ENCODE results near the gene CDH23. TPM values are rescaled to one million over a fixed set of nuclear protein-coding genes. Genes with fewer than 3 reads are reported as not detected.

The CDH23 gene
- total and polyA plus RNA-seq, 2 donors (not counting 1 experiment from before 2014, with no cell fraction given): 0.37 to 0.89 TPM

DNA sequence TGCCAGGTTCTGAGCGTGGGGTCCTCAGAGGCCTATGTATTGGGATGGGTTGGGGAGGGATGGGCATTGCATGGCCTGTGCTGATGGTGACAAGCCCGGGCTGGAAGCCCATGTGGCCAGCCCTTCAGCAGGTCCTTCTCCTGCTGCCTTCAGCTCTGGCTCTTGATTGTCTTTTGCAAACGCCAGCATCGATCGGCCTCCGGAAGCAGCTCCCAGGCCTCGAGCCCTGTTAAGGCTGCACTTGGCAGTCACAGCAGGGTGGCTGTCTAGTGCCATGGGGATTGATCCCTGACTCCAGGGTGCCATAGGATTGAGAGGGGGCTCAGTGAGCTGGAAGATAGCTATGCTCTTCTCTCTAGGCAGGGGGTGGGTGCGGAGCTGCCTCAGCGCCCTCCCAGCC lies 51.4 kb downstream of the CDH23 start:
- Histone ChIP-seq H3K79me2 (ENCODE audit: control insufficient read depth, insufficient read depth, low read length) (no peaks in the 10 kb centered on the region), H2AFZ (ENCODE audit: insufficient read depth, low read depth, low read length, poor library complexity, severe bottlenecking) (no peak overlapping the region), H4K20me1 (ENCODE audit: control insufficient read depth, insufficient read depth, low read length, poor library complexity, severe bottlenecking) (no peaks in the 10 kb centered on the region), H3K27me3 (replicated peaks in 1 of 4; ENCODE audit: control extremely low read depth in 1 of 4, control insufficient read depth in 3 of 4, insufficient read depth in 4 of 4, low read length in 3 of 4) (no peaks in the 10 kb centered on the region), H3K9ac (ENCODE audit: low read length) (no peak overlapping the region), H3K4me2 (replicated peaks; ENCODE audit: low read depth, low read length, poor library complexity, severe bottlenecking) (no peak overlapping the region), H3K4me1 (ENCODE audit: control insufficient read depth in 2 of 2, insufficient read depth in 2 of 2, low read length in 2 of 2) (no peaks in the 10 kb centered on the region), H3K27ac (ENCODE audit: low read length in 2 of 2) (no peak overlapping the region), H3K9me3 (ENCODE audit: control extremely low read depth in 1 of 3, control insufficient read depth in 2 of 3, insufficient read depth in 1 of 3, low read length in 2 of 3) (no peaks in the 10 kb centered on the region), H3K36me3 (replicated peaks in 1 of 2; ENCODE audit: control extremely low read depth in 1 of 2, control insufficient read depth in 1 of 2, extremely low read depth in 1 of 2, insufficient read depth in 2 of 2, low read length in 1 of 2) (no peaks in the 10 kb centered on the region), H3K4me3 (ENCODE audit: control extremely low read depth in 1 of 5, extremely low read depth in 1 of 5, insufficient read depth in 1 of 5, low read depth in 2 of 5, low read length in 4 of 5) (no peak overlapping the region)
- ATAC-seq (ENCODE audit: low read depth) (no peak), DNase-seq (no peak)
- TF ChIP-seq, protein P1, sequence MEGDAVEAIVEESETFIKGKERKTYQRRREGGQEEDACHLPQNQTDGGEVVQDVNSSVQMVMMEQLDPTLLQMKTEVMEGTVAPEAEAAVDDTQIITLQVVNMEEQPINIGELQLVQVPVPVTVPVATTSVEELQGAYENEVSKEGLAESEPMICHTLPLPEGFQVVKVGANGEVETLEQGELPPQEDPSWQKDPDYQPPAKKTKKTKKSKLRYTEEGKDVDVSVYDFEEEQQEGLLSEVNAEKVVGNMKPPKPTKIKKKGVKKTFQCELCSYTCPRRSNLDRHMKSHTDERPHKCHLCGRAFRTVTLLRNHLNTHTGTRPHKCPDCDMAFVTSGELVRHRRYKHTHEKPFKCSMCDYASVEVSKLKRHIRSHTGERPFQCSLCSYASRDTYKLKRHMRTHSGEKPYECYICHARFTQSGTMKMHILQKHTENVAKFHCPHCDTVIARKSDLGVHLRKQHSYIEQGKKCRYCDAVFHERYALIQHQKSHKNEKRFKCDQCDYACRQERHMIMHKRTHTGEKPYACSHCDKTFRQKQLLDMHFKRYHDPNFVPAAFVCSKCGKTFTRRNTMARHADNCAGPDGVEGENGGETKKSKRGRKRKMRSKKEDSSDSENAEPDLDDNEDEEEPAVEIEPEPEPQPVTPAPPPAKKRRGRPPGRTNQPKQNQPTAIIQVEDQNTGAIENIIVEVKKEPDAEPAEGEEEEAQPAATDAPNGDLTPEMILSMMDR (IDR thresholded peaks at IDR 0.05): no peak
- no peak for TF ChIP-seq EZH2 (IDR thresholded peaks at IDR 0.05; ENCODE audit: borderline replicate concordance, insufficient read depth, low read depth, low read length, poor library complexity, severe bottlenecking)
- H3K27me3 Mint-ChIP-seq: no peaks in the 10 kb centered on the region
- no peaks in the 10 kb centered on the region for H3K9me3 Mint-ChIP-seq (ENCODE audit: insufficient read depth)
- ChIA-PET POLR2A (no interaction called here), CTCF (no interaction called here)
- no peaks in the 10 kb centered on the region for H3K4me1 Mint-ChIP-seq
- 85% methylated on average over 8 of the region's 9 CpGs for WGBS (ENCODE audit: insufficient coverage)
- intact Hi-C loops (cut with micrococcal nuclease): no loop called here
- no peak overlapping the region for H3K27ac Mint-ChIP-seq
- no peak overlapping the region for H3K4me3 Mint-ChIP-seq

- intact Hi-C loops (cut with micrococcal nuclease): no loop called here
- Mint-ChIP-seq H3K9me3 (ENCODE audit: insufficient read depth) (no peaks in the 10 kb centered on the region), H3K4me3 (no peak overlapping the region), H3K27ac (no peak overlapping the region), H3K27me3 (peaks cover 7% of the 10 kb centered on the region), H3K4me1 (no peaks in the 10 kb centered on the region)
- H2AFZ ChIP-seq (ENCODE audit: insufficient read depth, low read depth, low read length, poor library complexity, severe bottlenecking): no peak overlapping the region
- H3K4me3 ChIP-seq (ENCODE audit: control extremely low read depth in 1 of 5, extremely low read depth in 1 of 5, insufficient read depth in 1 of 5, low read depth in 2 of 5, low read length in 4 of 5): no peak overlapping the region
- no peaks in the 10 kb centered on the region for H3K4me1 ChIP-seq (ENCODE audit: control insufficient read depth in 2 of 2, insufficient read depth in 2 of 2, low read length in 2 of 2)
- no peaks in the 10 kb centered on the region for H3K79me2 ChIP-seq (ENCODE audit: control insufficient read depth, insufficient read depth, low read length)
- ATAC-seq (ENCODE audit: low read depth) (no peak), DNase-seq (no peak)
- H3K27me3 ChIP-seq (replicated peaks in 1 of 4; ENCODE audit: control extremely low read depth in 1 of 4, control insufficient read depth in 3 of 4, insufficient read depth in 4 of 4, low read length in 3 of 4): no peaks in the 10 kb centered on the region
- H3K9ac ChIP-seq (ENCODE audit: low read length): no peak overlapping the region
- H3K9me3 ChIP-seq (ENCODE audit: control extremely low read depth in 1 of 3, control insufficient read depth in 2 of 3, insufficient read depth in 1 of 3, low read length in 2 of 3): no peaks in the 10 kb centered on the region
- ChIA-PET CTCF (interaction anchor here (0.6 kb wide), 1 partner anchor 120 kb away, joined by 3 read pairs; no protein-coding TSS in a partner anchor), POLR2A (no interaction called here)
- no peaks in the 10 kb centered on the region for H3K36me3 ChIP-seq (replicated peaks in 1 of 2; ENCODE audit: control extremely low read depth in 1 of 2, control insufficient read depth in 1 of 2, extremely low read depth in 1 of 2, insufficient read depth in 2 of 2, low read length in 1 of 2)
- H3K4me2 ChIP-seq (replicated peaks; ENCODE audit: low read depth, low read length, poor library complexity, severe bottlenecking): no peak overlapping the region
- no peaks in the 10 kb centered on the region for H4K20me1 ChIP-seq (ENCODE audit: control insufficient read depth, insufficient read depth, low read length, poor library complexity, severe bottlenecking)
- no peak for TF ChIP-seq EZH2 (IDR thresholded peaks at IDR 0.05; ENCODE audit: borderline replicate concordance, insufficient read depth, low read depth, low read length, poor library complexity, severe bottlenecking)
- TF ChIP-seq, protein P1 (IDR thresholded peaks at IDR 0.05): no peak
- WGBS (ENCODE audit: insufficient coverage): 89% methylated on average over 4 of the region's 5 CpGs
- H3K27ac ChIP-seq (ENCODE audit: low read length in 2 of 2): no peak overlapping the region
Measured at GRCh38 chr10:71449026-71449425, 52.3 kb downstream of the CDH23 start.
